Stimulated activated CD4-positive, alpha-beta T cell treated with anti-CD3 and anti-CD28 coated beads, Interleukin-15, amount 100 ng/mL, for 1 hour (primary cell): ENCODE results near the gene TRIM9.
A peak's percentile ranks its signal among the peaks of the same experiment; 100 is the strongest.

Experiments used
- DNase-seq, 2 donors: peaks; one replicate each; pipeline ENCODE4 v3.0.0-alpha.2; 2020; ENCODE audit warnings: low read depth in 1 of 2, low spot score in 1 of 2

TRIM9 gene

GRCh38 chr14:51094901-51095853 is at the start of gene TRIM9:
Gene TRIM9, minus strand, starts transcription at chr14:51095105. Its CDS starts 166 bp downstream, at chr14:51094939.
- peak; percentile 70 to 84 for DNase-seq

GRCh38 chr14:51140856-51141255 is 46.0 kb upstream of the TRIM9 start:
- no peak for DNase-seq

- no peak for DNase-seq
Observed at GRCh38 chr14:51140338-51140737, 45.4 kb upstream of the TRIM9 start.

GRCh38 chr14:51139121-51139681 is 44.3 kb upstream of the TRIM9 start:
- DNase-seq: no peak

GRCh38 chr14:51138404-51139103 is 43.6 kb upstream of the TRIM9 start:
- DNase-seq: no peak

GRCh38 chr14:51131516-51131915 is 36.6 kb upstream of the TRIM9 start:
- DNase-seq: no peak

GRCh38 chr14:51129130-51129529 is 34.2 kb upstream of the TRIM9 start:
- no peak for DNase-seq

- no peak for DNase-seq
Observed at GRCh38 chr14:51124029-51124428, 29.1 kb upstream of the TRIM9 start.

GRCh38 chr14:51121096-51121495 is 26.2 kb upstream of the TRIM9 start:
- no peak for DNase-seq

GRCh38 chr14:51119411-51120051 is 24.6 kb upstream of the TRIM9 start:
- DNase-seq: no peak

GRCh38 chr14:51118993-51119392 is 24.1 kb upstream of the TRIM9 start:
- no peak for DNase-seq

- DNase-seq: no peak
Observed at GRCh38 chr14:51117593-51117992, 22.7 kb upstream of the TRIM9 start.

- DNase-seq: no peak
Observed at GRCh38 chr14:51116682-51117081, 21.8 kb upstream of the TRIM9 start.

- no peak for DNase-seq
Observed at GRCh38 chr14:51109651-51110050, 14.7 kb upstream of the TRIM9 start.

GRCh38 chr14:51107801-51108200 is 12.9 kb upstream of the TRIM9 start:
- DNase-seq: no peak

GRCh38 chr14:51104467-51104866 is 9.6 kb upstream of the TRIM9 start:
- no peak for DNase-seq

GRCh38 chr14:51097287-51097686 is 2.4 kb upstream of the TRIM9 start:
- DNase-seq: no peak

- DNase-seq: no peak
Observed at GRCh38 chr14:51096870-51097269, 2.0 kb upstream of the TRIM9 start.

GRCh38 chr14:51095854-51096823 is 1.2 kb upstream of the TRIM9 start:
- peak in 1 of 2 donors; percentile 1 for DNase-seq

- DNase-seq: peak in 1 of 2 donors; percentile 7
Observed at GRCh38 chr14:51094282-51094821, 553 bp downstream of the TRIM9 start.
